HG03064 (cell line): ENCODE data around the gene EML5.
A peak's percentile ranks its signal among the peaks of the same experiment; 100 is the strongest.

Experiments
- ATAC-seq: cut with Tn5 transposase; IDR thresholded peaks from one replicate; pipeline ENCODE4 v1.9.1; 2021; ENCODE audit warnings: low read depth; ENCODE audit not compliant: unreplicated experiment

The EML5 gene

DNA sequence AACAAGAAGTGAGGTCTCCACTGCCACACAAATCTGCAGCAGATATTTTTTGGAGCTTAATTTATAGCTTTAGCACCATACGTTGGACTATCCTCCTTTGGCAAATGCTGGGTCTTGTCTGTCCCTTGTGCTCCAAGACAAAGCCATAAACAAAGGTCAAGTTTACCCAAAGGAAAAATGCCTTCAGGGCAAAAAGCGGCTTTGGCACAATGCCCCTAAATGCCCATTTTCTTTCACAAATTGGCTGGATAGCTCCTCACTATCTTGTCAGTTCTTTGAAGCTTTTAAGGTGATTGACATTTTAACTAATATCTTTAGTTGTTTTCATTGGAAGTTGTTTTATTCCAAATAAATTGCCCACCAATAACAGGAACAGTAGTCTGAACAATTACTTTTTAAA lies 59.6 kb downstream of the EML5 start:
- no peak for ATAC-seq

DNA sequence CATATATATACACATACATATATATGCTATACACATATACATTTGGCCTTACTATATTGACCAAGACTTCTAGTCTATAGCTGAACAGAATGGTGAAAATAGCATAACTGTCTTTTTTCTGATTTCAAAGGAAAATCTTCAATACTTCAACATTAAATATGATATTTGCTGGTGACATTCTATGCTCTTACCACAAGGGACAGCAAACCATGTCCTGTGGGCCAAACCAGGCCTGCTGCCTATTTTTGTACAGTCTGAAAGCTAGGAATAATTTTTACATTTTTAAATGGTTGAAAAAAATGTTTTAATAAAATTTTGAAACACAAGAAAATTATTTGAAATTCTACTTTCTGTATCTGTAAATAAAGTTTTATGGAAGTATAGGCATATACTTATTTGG lies 63.6 kb downstream of the EML5 start:
- ATAC-seq, result no peak

DNA sequence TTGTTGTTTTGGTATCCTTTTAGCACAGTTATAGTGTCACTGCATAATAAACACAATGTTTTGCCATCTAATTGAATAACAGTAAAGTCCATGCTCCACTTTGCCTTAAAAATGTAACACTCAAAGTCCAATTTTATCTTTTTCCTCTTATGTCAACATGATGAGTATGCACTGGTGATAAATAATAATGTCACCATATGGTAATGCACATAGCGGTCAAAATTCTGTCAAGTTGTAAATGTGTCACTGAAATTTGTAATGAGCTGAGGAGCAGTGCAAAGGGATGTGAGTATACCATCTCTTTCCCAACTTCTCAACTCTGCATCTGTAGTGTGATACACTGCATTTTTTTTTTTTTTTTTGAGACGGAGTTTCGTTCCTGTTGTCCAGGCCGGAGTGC lies 65.7 kb downstream of the EML5 start:
- ATAC-seq, result no peak

DNA sequence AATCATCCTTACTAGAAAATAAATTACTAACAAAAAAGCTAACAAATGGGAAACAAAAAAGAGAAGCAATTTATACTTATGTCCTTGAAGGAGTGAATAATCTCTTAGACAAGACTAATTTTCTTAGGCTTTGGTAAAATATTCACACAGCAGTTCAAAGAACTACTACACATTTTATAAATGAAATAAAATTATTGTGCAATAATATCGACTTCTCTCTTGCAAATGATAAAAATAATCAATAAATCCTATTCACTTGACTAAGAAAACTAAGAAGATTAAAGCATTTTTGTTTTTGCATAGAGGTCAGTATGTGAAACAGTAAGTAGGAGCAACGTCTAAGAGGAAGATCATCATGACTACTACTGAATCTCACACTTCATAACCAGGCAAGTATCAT lies 82.0 kb downstream of the EML5 start:
- no peak for ATAC-seq

DNA sequence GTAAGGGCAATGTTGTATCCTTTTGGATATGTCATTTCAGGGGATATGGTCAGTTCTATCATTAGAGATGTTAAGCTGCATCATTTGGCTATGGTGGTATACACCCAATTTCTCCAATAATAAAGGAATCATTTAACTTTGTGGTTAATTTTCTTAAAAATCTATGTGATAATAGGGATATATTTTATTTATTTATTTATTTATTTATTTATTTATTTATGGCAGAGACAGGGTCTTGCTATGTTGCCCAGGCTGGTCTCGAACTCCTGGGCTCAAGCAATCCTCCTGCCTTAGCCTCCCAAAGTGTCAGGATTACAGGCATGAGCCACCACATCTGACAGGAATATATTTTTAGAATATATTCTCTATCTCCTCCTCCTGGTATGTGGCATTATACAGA lies 85.7 kb downstream of the EML5 start:
- ATAC-seq, result no peak

DNA sequence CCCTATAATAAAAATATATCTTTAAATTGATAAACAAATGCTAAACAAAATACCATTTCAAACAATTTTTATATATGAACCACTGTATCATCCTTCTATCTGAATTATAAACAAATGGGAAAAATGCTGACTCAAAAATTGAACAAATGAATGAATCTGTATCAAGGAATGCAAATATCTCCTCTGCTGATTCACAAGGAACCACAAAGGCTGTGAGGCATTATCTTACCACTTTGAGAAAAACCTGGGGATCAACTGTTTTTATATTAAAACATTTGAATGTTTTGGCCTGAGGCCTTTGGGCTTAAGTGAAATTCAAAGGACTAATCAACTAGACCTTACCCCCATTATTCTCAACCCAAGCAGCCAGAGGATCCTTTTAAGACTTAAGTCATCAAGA lies 86.3 kb downstream of the EML5 start:
- ATAC-seq, result no peak

DNA sequence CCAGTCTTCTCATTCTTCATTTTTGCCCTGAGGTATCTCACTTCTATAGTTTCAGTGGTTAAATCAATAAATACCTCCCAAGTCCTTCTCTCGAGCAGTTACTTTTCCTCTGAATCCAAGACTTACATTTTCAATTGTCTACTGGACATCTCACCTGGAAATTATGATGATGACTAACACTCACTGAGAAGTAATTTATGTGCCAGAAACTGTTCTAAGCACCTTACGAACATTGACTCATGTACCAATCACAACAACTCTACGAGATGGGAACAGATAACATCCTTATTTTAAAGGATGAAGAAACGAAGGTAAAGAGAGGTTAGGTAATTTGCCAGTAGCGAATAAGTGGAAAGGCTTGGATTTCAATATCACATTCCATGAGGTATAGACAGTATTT lies 94.1 kb downstream of the EML5 start:
- no peak for ATAC-seq

DNA sequence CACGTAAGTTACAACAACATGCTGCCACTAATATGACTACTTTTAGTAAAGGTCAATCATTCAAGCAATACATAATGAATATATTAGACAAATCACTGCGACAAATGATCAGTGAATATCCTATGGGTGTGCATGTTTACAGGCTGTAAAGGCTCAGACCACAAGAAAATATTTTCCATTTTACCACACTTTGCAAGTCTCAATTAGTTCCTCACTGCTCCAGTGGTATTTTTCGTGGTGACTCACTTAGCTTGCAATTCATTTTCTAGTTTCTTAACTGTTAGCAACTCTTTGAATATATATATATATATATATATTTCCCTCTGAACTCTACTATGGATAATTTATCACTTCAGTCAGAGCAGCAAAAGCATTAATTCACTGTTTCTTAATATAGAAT lies 96.9 kb downstream of the EML5 start:
- no peak for ATAC-seq

DNA sequence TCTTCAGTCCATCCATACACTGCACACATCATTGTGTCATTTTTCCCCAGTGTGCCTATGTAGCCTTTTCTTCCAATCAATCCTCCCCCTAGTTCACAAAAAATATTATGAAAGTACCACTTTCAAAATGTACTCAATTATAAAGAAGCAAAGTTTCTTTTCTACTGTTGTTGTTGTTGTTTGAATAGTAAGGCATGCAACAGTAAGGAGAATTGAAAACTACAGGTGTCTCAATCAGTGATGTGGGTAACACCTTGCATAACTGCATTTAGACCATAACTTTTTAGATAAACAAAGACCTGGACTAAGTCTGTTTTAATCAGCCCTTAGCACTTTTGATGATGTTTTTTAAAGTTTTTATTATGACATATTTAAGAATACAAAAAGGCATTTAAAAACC lies 104.4 kb downstream of the EML5 start:
- ATAC-seq, result no peak

DNA sequence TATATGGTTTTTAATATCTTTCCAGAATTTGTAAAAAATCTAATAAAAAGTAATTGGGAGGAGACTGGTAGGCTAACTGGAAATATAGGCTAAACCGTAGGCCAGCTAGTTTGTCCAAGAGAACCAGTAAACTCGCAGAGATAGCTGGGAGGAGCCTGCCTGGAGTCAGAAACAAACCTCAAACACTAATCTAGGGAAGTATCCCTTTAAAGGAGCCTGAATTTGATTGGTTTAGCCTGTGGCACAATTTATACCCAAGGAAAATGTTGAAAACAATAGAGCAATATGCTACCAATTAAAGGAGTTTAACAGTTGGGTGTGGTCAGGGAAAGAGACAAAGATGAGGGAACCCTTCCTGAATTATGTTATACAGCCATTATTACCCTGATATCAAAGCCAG lies 109.6 kb downstream of the EML5 start:
- ATAC-seq, result no peak

DNA sequence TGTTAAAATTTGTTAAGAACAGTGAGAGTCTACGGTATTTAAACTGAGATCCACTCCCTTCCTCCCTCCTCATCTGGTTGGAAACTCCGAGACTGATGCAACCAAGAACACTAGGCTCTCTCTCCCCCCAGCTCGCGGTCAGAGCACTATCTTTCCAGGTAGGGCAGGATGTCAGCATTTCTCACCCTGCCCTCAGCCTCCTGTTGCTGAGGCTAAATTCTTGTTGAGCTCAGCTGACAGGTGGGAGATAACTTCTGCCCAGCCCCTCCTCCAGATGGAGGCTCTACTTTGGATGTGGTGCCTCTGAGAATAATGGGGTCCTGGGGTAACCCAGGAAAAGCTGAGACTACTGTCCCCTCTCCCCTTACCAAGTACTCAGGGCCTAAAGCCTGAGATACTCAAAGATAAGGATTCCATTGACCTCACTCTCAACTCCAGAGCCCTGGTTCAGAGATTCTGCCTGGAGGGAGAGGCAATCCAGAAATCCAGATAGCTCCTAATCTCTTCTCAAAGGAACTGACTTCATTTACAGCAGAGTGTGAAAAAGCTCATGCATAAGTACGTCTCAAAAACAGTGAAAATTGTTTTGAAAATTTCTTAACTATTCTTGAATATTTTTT lies 110.1 kb downstream of the EML5 start:
- ATAC-seq, result no peak

DNA sequence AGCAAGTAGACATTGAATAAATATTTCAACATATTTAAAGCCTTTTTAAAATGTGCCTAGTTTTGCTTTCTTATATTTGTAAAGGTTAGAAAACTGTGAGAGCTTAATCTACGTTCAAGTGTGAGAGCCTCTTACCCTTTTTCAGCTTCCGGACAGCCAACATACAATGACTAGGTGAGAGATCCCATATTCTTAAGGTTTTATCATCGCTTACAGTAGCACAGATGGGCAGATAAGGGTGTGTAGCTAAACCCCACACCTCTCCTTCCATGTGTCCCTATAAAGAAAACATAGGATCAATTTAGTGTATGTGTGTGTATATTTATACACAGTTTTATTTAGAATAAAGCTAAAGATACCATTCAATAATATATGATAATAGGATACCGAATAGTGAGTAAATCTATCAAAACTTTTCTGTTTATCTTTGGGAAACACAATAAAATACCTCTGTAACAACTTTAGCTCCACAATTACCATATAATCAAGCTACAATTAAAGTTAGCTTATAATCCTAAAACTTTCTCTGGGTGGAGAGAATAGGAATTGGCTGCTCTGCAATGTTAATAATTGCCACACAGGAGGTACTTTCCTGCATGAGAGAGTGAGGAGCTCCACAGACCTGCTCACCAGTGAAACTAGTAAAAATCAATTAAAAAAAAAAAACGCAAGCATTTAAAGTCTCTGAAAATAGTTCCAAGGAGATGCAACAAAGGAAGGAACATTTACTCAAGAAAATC lies 110.8 kb downstream of the EML5 start:
- no peak for ATAC-seq

DNA sequence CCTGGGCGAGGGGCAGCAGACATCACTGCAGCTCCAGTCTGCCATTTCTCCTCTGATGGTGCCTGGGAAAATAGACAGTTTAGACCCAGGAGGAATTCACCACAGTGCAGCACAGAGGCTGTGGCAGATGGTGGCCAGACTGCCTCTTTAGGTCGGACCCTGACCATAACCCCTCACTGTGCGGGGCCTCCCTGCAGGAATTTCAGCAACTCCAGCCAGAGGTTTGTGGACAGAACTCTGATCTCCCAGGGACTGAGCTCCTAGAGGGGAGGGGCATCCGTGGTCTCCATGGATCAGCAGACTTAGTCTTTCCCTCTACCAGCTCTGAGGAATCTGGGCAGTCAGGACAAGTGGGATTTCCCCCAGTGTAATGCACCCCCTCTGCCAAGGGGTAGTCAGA lies 123.4 kb downstream of the EML5 start:
- ATAC-seq, result no peak

DNA sequence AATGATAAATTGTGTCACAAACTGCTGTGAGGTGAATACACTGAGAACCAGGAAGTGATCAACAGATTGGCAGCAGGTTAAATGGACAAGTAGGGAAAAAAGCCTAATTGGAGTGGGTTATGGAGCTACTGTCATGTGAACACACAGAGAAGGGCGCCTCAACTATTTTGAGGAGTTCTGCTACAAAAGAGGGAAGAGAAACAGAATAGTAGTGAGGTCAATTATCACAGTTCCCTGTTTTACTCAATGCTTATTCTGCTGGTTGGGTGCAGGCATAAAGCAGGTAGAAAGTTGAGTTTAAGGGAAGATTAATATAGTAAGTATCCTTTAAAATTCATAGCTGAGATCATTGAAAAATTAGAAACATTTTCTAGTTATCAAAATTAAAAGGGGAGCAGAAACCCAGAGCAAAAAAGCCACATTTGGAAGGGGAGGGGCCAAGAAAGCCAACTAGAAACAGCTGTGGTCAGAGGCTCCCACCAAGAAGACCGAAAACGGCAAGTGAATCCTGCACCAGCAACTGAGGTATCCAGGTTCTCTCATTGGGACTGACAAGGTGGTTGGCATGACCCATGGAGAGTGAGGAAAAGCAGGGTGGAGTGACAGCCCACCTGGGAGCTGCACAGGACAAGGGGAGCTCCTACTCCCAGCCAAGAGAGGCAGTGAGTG lies 124.2 kb downstream of the EML5 start:
- ATAC-seq, result peak; percentile 61

DNA sequence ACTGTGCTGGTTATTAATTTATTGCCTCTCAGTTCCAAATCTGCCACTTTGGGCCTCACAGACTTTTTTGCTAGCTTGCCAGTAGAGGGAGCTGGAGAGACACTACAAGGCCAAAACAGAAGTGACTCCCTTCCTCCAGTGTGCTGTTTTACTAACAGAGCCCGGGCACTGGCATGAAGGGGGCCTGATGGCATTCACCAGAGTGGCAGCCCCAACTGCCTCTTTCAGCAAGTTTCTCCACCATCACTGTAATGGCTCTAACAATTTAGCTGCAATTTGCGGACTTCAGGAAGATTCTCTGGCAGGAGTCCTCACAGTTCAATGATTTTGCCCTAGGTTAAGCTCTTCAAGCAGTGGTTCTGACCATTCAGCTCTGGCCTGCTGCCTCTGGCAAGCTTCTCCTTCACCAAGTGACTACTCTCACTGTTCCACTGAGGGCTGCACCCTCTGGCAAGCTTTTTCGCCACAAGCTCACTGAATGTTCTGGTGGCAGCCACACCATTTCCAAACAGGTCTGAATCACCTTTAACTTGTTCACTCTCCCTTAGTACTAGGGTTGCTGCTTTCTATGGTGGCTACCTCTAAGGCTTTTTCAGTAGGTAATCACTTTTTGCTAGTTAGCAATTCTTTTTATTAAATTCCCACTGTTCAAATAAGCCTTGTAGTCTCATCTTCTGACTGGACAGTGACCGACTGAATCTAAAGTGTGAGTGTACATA lies 125.0 kb downstream of the EML5 start:
- ATAC-seq, result peak; percentile 80

DNA sequence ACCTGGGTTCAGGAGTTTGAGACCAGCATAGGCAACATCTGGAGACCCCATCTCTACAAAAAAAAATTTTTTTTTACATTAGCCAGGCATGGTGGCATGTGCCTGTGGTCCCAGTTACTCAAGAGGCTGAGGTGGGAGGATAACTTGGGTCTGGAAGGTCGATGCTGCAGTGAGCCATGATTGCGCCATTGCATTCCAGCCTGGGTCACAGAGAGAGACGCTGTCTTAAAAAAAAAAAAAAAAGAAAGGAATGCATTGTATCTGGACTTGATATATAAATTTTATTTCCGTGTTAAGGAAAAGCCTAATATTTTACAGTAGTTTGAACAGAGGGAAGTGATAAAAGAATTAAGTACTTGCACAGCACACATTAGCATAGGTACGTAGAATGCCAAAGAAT lies 132.7 kb downstream of the EML5 start:
- ATAC-seq, result no peak

DNA sequence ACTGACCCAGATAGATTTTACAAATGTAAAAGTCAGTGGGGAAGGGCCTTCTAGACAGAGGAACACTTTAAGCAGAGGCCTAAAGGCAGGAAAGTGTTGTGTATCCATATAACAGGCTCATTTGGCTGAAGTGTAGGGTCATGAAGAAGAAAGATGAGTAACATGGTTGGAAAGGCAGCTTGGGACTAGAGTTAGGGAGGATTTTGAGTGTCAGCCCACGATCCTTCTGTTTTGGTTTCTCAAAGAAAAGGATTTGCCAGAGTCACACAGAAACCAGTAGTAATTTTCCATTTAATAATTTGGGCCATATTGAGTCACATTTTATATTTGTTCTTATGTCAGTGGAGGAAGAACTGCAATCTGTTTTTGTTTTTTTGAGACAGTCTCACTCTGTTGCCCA lies 153.5 kb downstream of the EML5 start:
- no peak for ATAC-seq

DNA sequence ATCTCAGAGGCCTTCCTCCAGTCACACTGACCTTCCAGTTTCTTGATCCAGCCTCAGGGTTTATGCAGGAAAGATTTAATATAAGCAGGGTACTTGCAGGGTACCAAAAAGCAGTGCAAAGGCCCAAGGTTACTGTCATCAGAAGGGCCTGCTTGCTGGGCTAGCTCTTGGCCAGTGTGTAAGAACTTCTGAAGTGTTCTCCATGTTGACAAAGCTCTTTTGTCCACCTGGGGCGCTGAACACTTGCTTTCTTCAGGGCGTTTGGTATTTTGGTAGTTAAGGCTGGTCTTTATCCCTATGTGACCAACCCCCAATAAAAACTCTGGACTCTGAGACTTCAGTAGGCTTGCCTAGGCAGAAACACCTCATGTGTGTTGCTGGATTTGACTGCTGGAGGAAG lies 160.2 kb downstream of the EML5 start:
- ATAC-seq, result no peak

DNA sequence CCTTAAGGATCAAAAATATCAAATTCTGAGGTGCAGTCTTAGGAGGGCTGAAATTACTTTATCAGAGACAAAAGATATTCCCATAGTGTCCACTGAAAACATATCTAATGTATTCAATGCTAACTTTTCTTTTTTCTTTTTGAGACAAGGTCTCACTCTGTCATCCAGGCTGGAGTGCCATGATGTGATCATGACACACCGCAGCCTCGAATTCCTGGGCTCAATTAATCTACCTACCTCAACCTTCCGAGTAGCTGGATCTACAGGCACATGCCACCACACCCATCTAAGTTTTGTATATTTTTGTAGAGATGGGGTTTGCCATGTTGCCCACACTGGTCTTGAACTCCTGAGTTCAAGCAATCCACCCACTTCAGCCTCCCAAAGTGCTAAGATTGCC lies 161.7 kb downstream of the EML5 start:
- no peak for ATAC-seq

DNA sequence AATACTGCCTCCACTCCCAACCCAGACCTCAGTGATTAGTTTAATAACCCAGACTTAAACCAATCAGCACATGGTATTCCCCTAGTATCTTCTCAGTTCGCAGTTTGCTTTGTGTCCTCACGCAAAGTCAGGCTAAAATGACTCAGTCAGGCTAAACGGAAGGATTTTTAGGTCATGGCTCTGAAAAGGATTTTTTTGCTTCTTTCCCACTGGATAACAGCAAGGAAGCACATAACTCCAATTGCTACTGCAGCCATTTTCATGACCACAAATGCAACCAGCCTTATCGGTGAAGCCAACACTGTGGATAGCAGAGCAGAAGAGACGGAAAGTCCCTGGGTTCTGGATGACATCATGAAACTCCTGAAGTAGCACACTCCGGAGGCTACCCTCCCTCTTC lies 162.2 kb downstream of the EML5 start:
- no peak for ATAC-seq

DNA sequence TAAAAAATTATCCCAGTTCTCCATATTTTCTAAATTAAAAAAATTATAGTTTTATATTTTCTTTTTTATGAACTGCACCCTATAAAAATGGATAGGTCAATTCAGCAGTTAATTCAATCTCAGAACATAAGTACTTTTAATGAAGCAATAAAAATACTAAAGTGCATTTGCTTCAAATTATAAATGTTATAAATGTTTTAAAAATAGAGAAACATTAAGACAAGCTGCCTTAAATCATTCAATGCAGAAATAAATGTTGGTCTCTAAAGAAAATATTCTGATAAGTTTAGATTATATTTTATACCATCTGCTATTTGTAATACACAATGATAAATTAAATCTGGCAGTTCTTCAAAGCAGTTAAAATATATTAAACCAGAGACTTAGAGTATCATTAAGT lies 164.3 kb downstream of the EML5 start:
- ATAC-seq, result no peak
